ENCODE results near the gene GDPGP1.
"Not testable (repeated sequence)": the region's sequence is repeated elsewhere in the genome, so short reads cannot be mapped to it uniquely, and the experiment has no call there.

GDPGP1 gene

GRCh38 chr15:90234096-90234988 is at the start of gene GDPGP1:
Gene GDPGP1, plus strand, starts transcription at chr15:90234209. Its CDS starts 6,700 bp downstream, at chr15:90240909.
- no peak for DNase-seq (ENCODE audit: low read depth)

GRCh38 chr15:90184786-90185704 is 49.0 kb upstream of the GDPGP1 start:
- peak; percentile 34 for DNase-seq (ENCODE audit: low read depth)

GRCh38 chr15:90187257-90187868 is 46.6 kb upstream of the GDPGP1 start:
- no peak for DNase-seq (ENCODE audit: low read depth)

- not testable (repeated sequence) for DNase-seq (ENCODE audit: low read depth)
Observed at GRCh38 chr15:90188065-90188464, 45.9 kb upstream of the GDPGP1 start.

- DNase-seq (ENCODE audit: low read depth): no peak
Observed at GRCh38 chr15:90188914-90189748, 44.9 kb upstream of the GDPGP1 start.

GRCh38 chr15:90189781-90190467 is 44.1 kb upstream of the GDPGP1 start:
- DNase-seq (ENCODE audit: low read depth): no peak

GRCh38 chr15:90190606-90191343 is 43.2 kb upstream of the GDPGP1 start:
- no peak for DNase-seq (ENCODE audit: low read depth)

- DNase-seq (ENCODE audit: low read depth): no peak
Observed at GRCh38 chr15:90191344-90191687, 42.7 kb upstream of the GDPGP1 start.

- no peak for DNase-seq (ENCODE audit: low read depth)
Observed at GRCh38 chr15:90191794-90192509, 42.1 kb upstream of the GDPGP1 start.

GRCh38 chr15:90192961-90193786 is 40.8 kb upstream of the GDPGP1 start:
- DNase-seq (ENCODE audit: low read depth): no peak

- no peak for DNase-seq (ENCODE audit: low read depth)
Observed at GRCh38 chr15:90194655-90195054, 39.4 kb upstream of the GDPGP1 start.

GRCh38 chr15:90200534-90201129 is 33.4 kb upstream of the GDPGP1 start:
- no peak for DNase-seq (ENCODE audit: low read depth)

- DNase-seq (ENCODE audit: low read depth): peak; percentile 65
Observed at GRCh38 chr15:90201130-90201943, 32.7 kb upstream of the GDPGP1 start, which contains the start of gene SEMA4B. Gene SEMA4B, plus strand, starts transcription at chr15:90201330. Its CDS starts 249 bp downstream, at chr15:90201579.

- no peak for DNase-seq (ENCODE audit: low read depth)
Observed at GRCh38 chr15:90201944-90202375, 32.0 kb upstream of the GDPGP1 start.

GRCh38 chr15:90202929-90203328 is 31.1 kb upstream of the GDPGP1 start:
- DNase-seq (ENCODE audit: low read depth): no peak

- no peak for DNase-seq (ENCODE audit: low read depth)
Observed at GRCh38 chr15:90203473-90203872, 30.5 kb upstream of the GDPGP1 start.

- DNase-seq (ENCODE audit: low read depth): no peak
Observed at GRCh38 chr15:90203922-90204321, 30.1 kb upstream of the GDPGP1 start.

All from activated T-cell treated with anti-CD3 and anti-CD28 coated beads for 48 hours (primary cell).